DOHH2 (cell line): ENCODE measurements around the gene ITGB5.

ENCODE experiments used
- H3F3A ChIP-seq: fragments of 200-600 bp; sonication (generic), shearing (Covaris generic); 2 replicates; pipeline ENCODE4 v1.6.0; 2016; ENCODE audit warnings: antibody characterized with exemption, mild to moderate bottlenecking; ENCODE audit not compliant: control insufficient read depth, insufficient read depth
- H3K27ac ChIP-seq: fragments of 200-600 bp; sonication (generic); 2 replicates; pipeline ENCODE4 v1.5.1; 2014; ENCODE audit warnings: low read depth, mild to moderate bottlenecking, low read length, moderate library complexity
- H3K27me3 ChIP-seq: fragments of 200-600 bp; sonication (generic); 2 replicates; pipeline ENCODE4 v1.6.1; 2014; ENCODE audit warnings: mild to moderate bottlenecking, low read length, mixed read lengths; ENCODE audit not compliant: control insufficient read depth
- H3K36me3 ChIP-seq: fragments of 200-600 bp; sonication (generic); 2 replicates; pipeline ENCODE4 v1.6.1; 2014; ENCODE audit warnings: mild to moderate bottlenecking, low read length, moderate library complexity, mixed read lengths; ENCODE audit not compliant: control insufficient read depth
- H3K4me1 ChIP-seq: fragments of 200-600 bp; sonication (generic); 2 replicates; pipeline ENCODE4 v1.6.1; 2014; ENCODE audit warnings: mild to moderate bottlenecking, low read length, mixed read lengths; ENCODE audit not compliant: control insufficient read depth
- H3K4me2 ChIP-seq: fragments of 200-600 bp; sonication (generic); 2 replicates; pipeline ENCODE4 v1.6.0; 2014; ENCODE audit warnings: mild to moderate bottlenecking, low read length, moderate library complexity
- H3K4me3 ChIP-seq: fragments of 200-600 bp; sonication (generic); 2 replicates; pipeline ENCODE4 v1.5.1; 2014; ENCODE audit warnings: mild to moderate bottlenecking, low read length, mixed read lengths
- H3K79me2 ChIP-seq: fragments of 200-600 bp; sonication (generic); 2 replicates; pipeline ENCODE4 v1.6.1; 2014; ENCODE audit warnings: mild to moderate bottlenecking, low read length, mixed read lengths; ENCODE audit not compliant: control insufficient read depth
- H3K9me2 ChIP-seq: fragments of 200-600 bp; sonication (generic); replicated peaks from 2 replicates; pipeline ENCODE4 v1.6.1; 2014; ENCODE audit warnings: mild to moderate bottlenecking, low read length, mixed read lengths; ENCODE audit not compliant: control insufficient read depth
- H3K9me3 ChIP-seq: fragments of 200-600 bp; sonication (generic); 2 replicates; pipeline ENCODE4 v1.6.1; 2014; ENCODE audit warnings: antibody characterized with exemption, low read length, mixed read lengths; ENCODE audit not compliant: control insufficient read depth, insufficient read depth
- H4K20me1 ChIP-seq: fragments of 200-600 bp; sonication (generic); 2 replicates; pipeline ENCODE4 v1.6.0; 2014; ENCODE audit warnings: low read depth, mild to moderate bottlenecking, antibody characterized with exemption, low read length, moderate library complexity; ENCODE audit not compliant: control insufficient read depth, insufficient read depth
- CTCF ChIP-seq: fragments of 200-600 bp; sonication (generic); IDR thresholded peaks from one replicate; pipeline ENCODE4 v1.5.1; 2014; ENCODE audit warnings: antibody characterized with exemption, mild to moderate bottlenecking, low read depth, low read length; ENCODE audit not compliant: poor library complexity, severe bottlenecking
- EZH2phosphoT487 ChIP-seq: fragments of 200-600 bp; sonication (generic); IDR thresholded peaks from 2 replicates; pipeline ENCODE4 v1.6.1; 2017; ENCODE audit warnings: borderline replicate concordance, mild to moderate bottlenecking, antibody characterized with exemption, low read length, moderate library complexity, mixed read lengths

ITGB5 gene

GRCh38 chr3:124854009-124854408 is 33.2 kb downstream of the ITGB5 start:
- Histone ChIP-seq H3K4me3 (no peak overlapping the region), H3F3A (no peaks in the 10 kb centered on the region), H3K9me3 (no peaks in the 10 kb centered on the region), H4K20me1 (no peaks in the 10 kb centered on the region), H3K27me3 (peaks cover 8% of the 10 kb centered on the region; the same call in 1 of the 2 replicates), H3K9me2 (no peaks in the 10 kb centered on the region), H3K4me2 (no peak overlapping the region), H3K4me1 (no peaks in the 10 kb centered on the region), H3K36me3 (no peaks in the 10 kb centered on the region), H3K27ac (no peak overlapping the region), H3K79me2 (no peaks in the 10 kb centered on the region)
- TF ChIP-seq CTCF (no peak), EZH2phosphoT487 (no peak)

- H3K36me3 ChIP-seq, result no peaks in the 10 kb centered on the region
- H3F3A ChIP-seq, result no peaks in the 10 kb centered on the region
- no peaks in the 10 kb centered on the region for H3K79me2 ChIP-seq
- no peaks in the 10 kb centered on the region for H3K9me3 ChIP-seq
- H3K4me1 ChIP-seq, result no peaks in the 10 kb centered on the region
- TF ChIP-seq EZH2phosphoT487 (no peak), CTCF (no peak)
- H3K4me2 ChIP-seq, result no peak overlapping the region
- peaks cover 8% of the 10 kb centered on the region; the same call in 1 of the 2 replicates for H3K27me3 ChIP-seq
- no peaks in the 10 kb centered on the region for H3K9me2 ChIP-seq
- no peak overlapping the region for H3K4me3 ChIP-seq
- no peaks in the 10 kb centered on the region for H4K20me1 ChIP-seq
- H3K27ac ChIP-seq, result no peak overlapping the region
Observed at GRCh38 chr3:124853446-124853845, 33.7 kb downstream of the ITGB5 start.

GRCh38 chr3:124851905-124852304 is 35.3 kb downstream of the ITGB5 start:
- no peaks in the 10 kb centered on the region for H3K9me3 ChIP-seq
- no peaks in the 10 kb centered on the region for H3F3A ChIP-seq
- no peaks in the 10 kb centered on the region for H4K20me1 ChIP-seq
- peaks cover 8% of the 10 kb centered on the region; the same call in 1 of the 2 replicates for H3K27me3 ChIP-seq
- H3K4me2 ChIP-seq, result no peak overlapping the region
- no peaks in the 10 kb centered on the region for H3K79me2 ChIP-seq
- no peak overlapping the region for H3K27ac ChIP-seq
- no peaks in the 10 kb centered on the region for H3K4me1 ChIP-seq
- no peaks in the 10 kb centered on the region for H3K36me3 ChIP-seq
- H3K4me3 ChIP-seq, result no peak overlapping the region
- TF ChIP-seq EZH2phosphoT487 (no peak), CTCF (no peak)
- no peaks in the 10 kb centered on the region for H3K9me2 ChIP-seq
